Stimulated activated CD8-positive, alpha-beta memory T cell treated with anti-CD3 and anti-CD28 coated beads, Interleukin-7, amount 100 ng/mL, for 48 hours (primary cell): ENCODE measurements around the gene QPCTL.

Experiments
- DNase-seq, 2 donors: peaks; one replicate each; pipeline ENCODE4 v3.0.0-alpha.2; 2020; ENCODE audit warnings: low read depth in 1 of 2; ENCODE audit errors: extremely low read depth in 1 of 2

Gene QPCTL

DNA sequence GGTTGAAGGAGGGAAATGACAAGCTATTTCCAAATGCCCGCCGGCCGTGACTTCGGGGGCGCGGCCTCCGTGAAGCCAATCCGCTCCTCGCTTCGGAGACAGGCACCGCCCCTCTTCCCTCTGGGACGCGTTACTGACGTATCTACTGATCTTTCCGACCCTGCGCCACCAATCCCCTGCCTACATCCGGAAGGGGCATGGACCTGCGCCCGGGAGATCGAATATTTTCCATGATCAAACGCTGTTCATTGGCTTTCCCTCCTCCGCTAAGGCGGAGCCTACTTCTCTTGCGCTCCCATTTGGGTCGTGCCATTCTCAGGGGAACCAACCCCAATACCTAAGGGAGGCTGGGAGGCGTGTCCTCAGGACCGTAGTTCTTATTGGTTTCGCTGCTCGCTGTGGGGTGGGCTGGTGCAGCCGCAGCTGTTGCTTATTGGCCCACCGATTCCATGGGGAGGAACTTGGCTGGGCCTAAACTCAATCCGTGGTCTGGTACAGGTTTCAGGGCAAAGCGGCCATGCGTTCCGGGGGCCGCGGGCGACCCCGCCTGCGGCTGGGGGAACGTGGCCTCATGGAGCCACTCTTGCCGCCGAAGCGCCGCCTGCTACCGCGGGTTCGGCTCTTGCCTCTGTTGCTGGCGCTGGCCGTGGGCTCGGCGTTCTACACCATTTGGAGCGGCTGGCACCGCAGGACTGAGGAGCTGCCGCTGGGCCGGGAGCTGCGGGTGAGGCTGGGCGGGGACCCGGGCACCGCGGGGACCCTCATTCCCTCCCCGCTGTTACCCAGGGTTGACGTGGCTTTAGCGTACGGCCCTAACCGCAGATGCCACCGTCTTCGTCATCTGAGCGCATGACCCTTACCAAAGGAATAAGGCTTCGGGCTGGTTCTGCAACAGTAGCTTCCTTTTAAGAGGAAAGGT is at the start of gene QPCTL:
QPCTL (plus strand) TSS at position 480 of the 919 bp plus-strand sequence; CDS start at position 518, 38 bp downstream.
- peak; percentile 93 to 99 for DNase-seq

- peak; percentile 87 to 93 for DNase-seq
These were observed 49.2 kb upstream of the QPCTL start for GRCh38 chr19:45643024-45643926.

DNA sequence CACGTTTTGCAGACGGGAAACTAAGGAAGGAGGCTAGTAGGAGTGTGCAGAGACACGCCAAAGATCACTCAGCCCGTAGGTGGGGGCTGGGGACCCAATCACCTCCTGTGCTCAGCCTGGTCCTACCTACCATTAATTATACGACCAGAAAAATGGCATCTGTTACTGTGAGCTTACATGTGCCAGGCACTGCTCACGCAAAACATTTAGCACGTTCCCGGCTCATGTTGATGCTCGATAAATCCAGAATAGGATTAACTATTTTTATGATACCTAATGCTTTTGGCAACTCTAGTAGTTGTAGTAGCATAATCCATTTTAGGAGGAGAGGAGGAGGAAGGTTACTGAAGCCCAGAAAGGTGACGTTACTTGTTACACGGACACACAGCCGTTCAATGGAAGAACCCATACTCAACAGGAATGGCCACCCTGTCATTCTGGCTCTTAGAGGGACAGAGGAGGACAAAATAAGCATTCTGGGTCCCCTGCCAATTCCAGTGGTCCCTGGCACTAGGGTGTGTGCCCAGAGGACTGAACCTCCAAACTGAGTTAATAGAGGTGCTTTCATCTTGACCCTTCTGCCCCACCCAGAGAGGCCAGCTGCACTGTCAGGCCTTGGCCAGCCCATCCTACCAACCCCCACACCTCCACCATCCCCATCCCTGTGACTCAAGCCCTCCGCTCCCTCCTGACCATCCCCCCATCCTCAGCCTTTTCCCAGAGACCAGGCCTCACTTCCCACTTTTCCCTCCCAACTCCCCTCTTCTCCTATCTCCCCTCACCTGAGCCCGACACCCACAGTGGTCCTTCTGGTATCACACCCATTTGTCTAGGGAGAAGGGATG is 48.3 kb upstream of the QPCTL start:
- DNase-seq = no peak

DNA sequence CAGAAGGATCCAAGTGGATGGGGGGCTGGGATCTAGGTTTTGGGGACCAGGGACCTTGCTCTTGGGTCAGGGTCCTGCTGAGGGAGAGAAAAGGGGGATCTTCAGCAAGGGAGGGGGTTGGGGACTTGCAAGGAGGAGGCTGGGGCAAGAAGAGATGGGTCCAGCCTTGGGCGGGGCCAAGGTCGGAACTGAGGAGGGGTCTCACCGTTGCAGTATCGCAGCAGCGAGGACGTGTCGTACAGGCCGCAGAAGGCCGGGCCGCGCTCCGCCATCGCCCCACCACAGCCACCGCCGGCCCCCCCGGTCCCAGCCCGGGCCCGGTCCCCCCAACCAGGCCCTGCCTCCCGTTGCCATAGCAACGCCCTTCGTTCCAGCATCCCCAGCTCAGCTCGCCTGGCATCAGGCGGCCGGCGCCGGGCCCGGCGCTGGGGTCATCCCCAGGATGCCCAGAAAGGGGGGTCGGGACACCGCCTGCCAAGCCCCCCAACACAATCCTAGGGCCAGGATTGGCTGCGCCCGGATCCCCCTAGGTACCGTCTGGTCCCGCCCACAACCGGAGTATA is 47.3 kb upstream of the QPCTL start:
- DNase-seq = no peak

GRCh38 chr19:45645631-45646344 is 46.7 kb upstream of the QPCTL start:
- DNase-seq = peak; percentile 60 to 80

DNA sequence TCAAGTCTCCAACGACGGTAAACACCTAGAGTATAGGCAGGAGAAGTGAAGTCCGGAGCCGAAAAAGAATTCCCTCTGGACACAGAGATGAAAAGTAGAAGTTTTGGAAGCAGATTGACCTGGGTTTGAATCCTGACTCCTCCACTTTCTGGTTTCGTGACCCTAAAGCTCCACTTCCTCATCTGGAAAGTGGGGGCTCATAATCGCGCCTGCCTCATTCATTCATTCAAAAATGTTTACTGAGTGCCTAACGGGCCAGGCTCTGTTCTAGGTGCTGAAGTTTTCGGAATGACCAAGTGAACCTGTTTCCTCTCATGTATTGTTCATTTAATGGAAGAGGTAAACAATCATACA is 46.1 kb upstream of the QPCTL start:
- no peak for DNase-seq

DNA sequence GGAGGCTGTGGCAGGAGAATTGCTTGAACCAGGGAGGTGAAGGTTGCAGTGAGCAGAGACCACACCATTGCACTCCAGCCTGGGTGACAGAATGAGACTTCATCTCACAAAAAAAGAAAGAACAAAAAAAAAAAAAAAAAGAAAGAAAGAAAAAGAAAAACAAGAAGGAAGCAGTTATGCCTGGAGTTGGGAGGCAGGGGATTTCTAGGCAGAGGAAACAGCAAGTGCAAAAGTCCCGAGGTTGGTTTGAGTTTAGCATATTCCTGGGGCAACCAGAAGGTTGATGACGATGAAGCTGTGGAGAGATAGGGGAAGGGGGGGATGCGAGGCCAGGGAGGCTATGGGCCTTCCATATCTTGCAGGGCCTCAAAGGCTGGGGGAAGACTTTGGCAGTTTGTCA is 41.7 kb upstream of the QPCTL start:
- no peak for DNase-seq

GRCh38 chr19:45653634-45654033 is 38.8 kb upstream of the QPCTL start:
- DNase-seq = no peak

GRCh38 chr19:45655073-45655472 is 37.4 kb upstream of the QPCTL start:
- DNase-seq = no peak

- DNase-seq = no peak
These were observed 34.8 kb upstream of the QPCTL start for GRCh38 chr19:45657520-45658167.

GRCh38 chr19:45659096-45659729 is 33.3 kb upstream of the QPCTL start:
- DNase-seq = no peak

- no peak for DNase-seq
These were observed 31.8 kb upstream of the QPCTL start for GRCh38 chr19:45660636-45661035.

GRCh38 chr19:45663800-45664199 is 28.7 kb upstream of the QPCTL start:
- no peak for DNase-seq

GRCh38 chr19:45664575-45664974 is 27.9 kb upstream of the QPCTL start:
- no peak for DNase-seq

GRCh38 chr19:45667620-45668341 is 24.7 kb upstream of the QPCTL start, which contains the start of gene GIPR:
Gene GIPR (plus strand): TSS chr19:45668221. CDS start chr19:45669521, 1,300 bp downstream.
- peak in 1 of 2 donors; percentile 72 for DNase-seq

- no peak for DNase-seq
These were observed 24.1 kb upstream of the QPCTL start for GRCh38 chr19:45668342-45668871.

- DNase-seq = peak in 1 of 2 donors; percentile 65
These were observed 21.6 kb upstream of the QPCTL start for GRCh38 chr19:45670670-45671453.
